H9 (cell line): ENCODE data around the gene FAAH. TPM values are rescaled to one million over a fixed set of nuclear protein-coding genes. Genes with fewer than 3 reads are reported as not detected.

ENCODE experiments used
- DNase-seq: peaks from one replicate; pipeline ENCODE4 v3.0.0-alpha.2; 2017
- H2AFZ ChIP-seq: one replicate; pipeline ENCODE4 v1.6.1; 2013; ENCODE audit warnings: mild to moderate bottlenecking, low read length, control low read depth, moderate library complexity
- H2AK5ac ChIP-seq: 2 replicates; pipeline ENCODE4 v1.6.1; 2013; ENCODE audit warnings: low read length, control low read depth, mixed read lengths; ENCODE audit not compliant: insufficient read length
- H2BK120ac ChIP-seq: one replicate; pipeline ENCODE4 v1.6.1; 2013; ENCODE audit warnings: low read depth, mild to moderate bottlenecking, low read length, control low read depth, inconsistent platforms; ENCODE audit not compliant: poor library complexity, severe bottlenecking
- H2BK12ac ChIP-seq: 2 replicates; pipeline ENCODE4 v1.6.1; 2013; ENCODE audit warnings: low read length, control low read depth, mixed read lengths, low read depth; ENCODE audit not compliant: insufficient read length
- H2BK15ac ChIP-seq: 2 replicates; pipeline ENCODE4 v1.6.1; 2013; ENCODE audit warnings: low read depth, low read length, control low read depth
- H2BK20ac ChIP-seq: one replicate; pipeline ENCODE4 v1.6.1; 2013; ENCODE audit warnings: low read depth, mild to moderate bottlenecking, low read length, control low read depth, inconsistent platforms; ENCODE audit not compliant: poor library complexity, severe bottlenecking
- H2BK5ac ChIP-seq: 2 replicates; pipeline ENCODE4 v1.6.1; 2013; ENCODE audit warnings: low read length, control low read depth, mixed read lengths; ENCODE audit not compliant: insufficient read length
- H3K14ac ChIP-seq: 2 replicates; pipeline ENCODE4 v1.6.1; 2013; ENCODE audit warnings: low read length, control low read depth; ENCODE audit not compliant: insufficient read depth
- H3K18ac ChIP-seq: 2 replicates; pipeline ENCODE4 v1.6.1; 2013; ENCODE audit warnings: low read depth, mild to moderate bottlenecking, mixed read lengths, low read length, control low read depth; ENCODE audit not compliant: insufficient read length
- H3K23ac ChIP-seq: 2 replicates; pipeline ENCODE4 v1.6.1; 2013; ENCODE audit warnings: low read length, control low read depth, mixed read lengths, low read depth; ENCODE audit not compliant: insufficient read length
- H3K23me2 ChIP-seq: 2 replicates; pipeline ENCODE4 v1.6.1; 2013; ENCODE audit warnings: low read depth, mild to moderate bottlenecking, mixed read lengths, low read length, control low read depth; ENCODE audit not compliant: insufficient read length, poor library complexity, severe bottlenecking
- H3K27ac ChIP-seq: 2 replicates; pipeline ENCODE4 v1.5.1; 2013; ENCODE audit warnings: low read length, control low read depth, mixed read lengths, low read depth; ENCODE audit not compliant: insufficient read length
- H3K27me3 ChIP-seq: 2 replicates; pipeline ENCODE4 v1.6.1; 2013; ENCODE audit warnings: low read length, control low read depth, inconsistent platforms; ENCODE audit not compliant: insufficient read depth
- H3K4ac ChIP-seq: 2 replicates; pipeline ENCODE4 v1.6.1; 2013; ENCODE audit warnings: low read depth, mild to moderate bottlenecking, control low read depth, inconsistent platforms, low read length, moderate library complexity
- H3K4me1 ChIP-seq: 2 replicates; pipeline ENCODE4 v1.6.1; 2013; ENCODE audit warnings: low read length, control low read depth, inconsistent platforms; ENCODE audit not compliant: insufficient read depth
- H3K4me2 ChIP-seq: 2 replicates; pipeline ENCODE4 v1.6.1; 2013; ENCODE audit warnings: low read length, control low read depth, mixed read lengths; ENCODE audit not compliant: insufficient read length, insufficient read depth
- H3K56ac ChIP-seq: 2 replicates; pipeline ENCODE4 v1.6.1; 2013; ENCODE audit warnings: low read depth, mild to moderate bottlenecking, mixed read lengths, low read length, control low read depth; ENCODE audit not compliant: insufficient read length
- H3K79me1 ChIP-seq: 2 replicates; pipeline ENCODE4 v1.6.1; 2013; ENCODE audit warnings: low read depth, mild to moderate bottlenecking, moderate library complexity, low read length, control low read depth, inconsistent platforms; ENCODE audit not compliant: insufficient read depth, poor library complexity, severe bottlenecking
- H3K79me2 ChIP-seq: 2 replicates; pipeline ENCODE4 v1.6.1; 2013; ENCODE audit warnings: low read length, control low read depth, inconsistent platforms; ENCODE audit not compliant: insufficient read depth
- H3K9ac ChIP-seq: 2 replicates; pipeline ENCODE4 v1.6.1; 2013; ENCODE audit warnings: low read length, control low read depth, mixed read lengths; ENCODE audit not compliant: insufficient read length; ENCODE audit errors: extremely low read depth
- H3K9me3 ChIP-seq: one replicate; pipeline ENCODE4 v1.6.1; 2013; ENCODE audit warnings: low read depth, low read length, inconsistent platforms; ENCODE audit not compliant: control insufficient read depth
- H3T11ph ChIP-seq: one replicate; pipeline ENCODE4 v1.6.1; 2013; ENCODE audit warnings: mild to moderate bottlenecking, low read length, control low read depth, inconsistent platforms
- H4K20me1 ChIP-seq: one replicate; pipeline ENCODE4 v1.6.1; 2013; ENCODE audit not compliant: control insufficient read depth, insufficient read length, insufficient read depth
- H4K5ac ChIP-seq: 2 replicates; pipeline ENCODE4 v1.6.1; 2013; ENCODE audit warnings: low read depth, mild to moderate bottlenecking, mixed read lengths, low read length, control low read depth; ENCODE audit not compliant: insufficient read length
- H4K8ac ChIP-seq: replicated peaks from 2 replicates; pipeline ENCODE4 v1.6.1; 2013; ENCODE audit warnings: low read length, control low read depth, mixed read lengths, low read depth; ENCODE audit not compliant: insufficient read length
- H4K91ac ChIP-seq: 2 replicates; pipeline ENCODE4 v1.6.1; 2013; ENCODE audit warnings: low read depth, mild to moderate bottlenecking, moderate library complexity, mixed read lengths, low read length, control low read depth; ENCODE audit not compliant: insufficient read length
- H3K27ac Mint-ChIP-seq, 3 experiments: 2 replicates in 2 of 3; 3 replicates in 1 of 3; pipeline ENCODE4 v1.8.0; 2020 to 2021; ENCODE audit warnings: mixed read lengths in 3 of 3, mild to moderate bottlenecking in 1 of 3, moderate library complexity in 1 of 3
- H3K27me3 Mint-ChIP-seq: 2 replicates; pipeline ENCODE4 v1.8.0; 2021; ENCODE audit warnings: low read depth, mild to moderate bottlenecking, moderate library complexity, mixed read lengths
- H3K36me3 Mint-ChIP-seq, 3 experiments: 2 replicates in 2 of 3; 3 replicates in 1 of 3; pipeline ENCODE4 v1.8.0; 2020 to 2021; ENCODE audit warnings: low read depth in 3 of 3, mixed read lengths in 3 of 3; ENCODE audit not compliant: insufficient read depth in 1 of 3
- H3K4me1 Mint-ChIP-seq, 2 experiments: 2 replicates each; pipeline ENCODE4 v1.8.0; 2020; ENCODE audit warnings: mixed read lengths in 2 of 2
- H3K4me3 Mint-ChIP-seq, 2 experiments: 2 replicates in 1 of 2; 3 replicates in 1 of 2; pipeline ENCODE4 v1.8.0; 2020 to 2021; ENCODE audit warnings: mild to moderate bottlenecking in 2 of 2, mixed read lengths in 2 of 2, moderate library complexity in 1 of 2
- H3K9me3 Mint-ChIP-seq, 2 experiments: 2 replicates in 1 of 2; 3 replicates in 1 of 2; pipeline ENCODE4 v1.8.0; 2020; ENCODE audit warnings: mild to moderate bottlenecking in 2 of 2, mixed read lengths in 2 of 2, moderate library complexity in 1 of 2
- WGBS: extraction: QIAGEN DNeasy Blood & Tissue Kit; methylation state at CpG from one replicate; pipeline ENCODE4 v1.1.7; 2013; ENCODE audit warnings: missing lambda C conversion rate, low lambda C conversion rate, mixed read lengths; ENCODE audit not compliant: insufficient read length; ENCODE audit errors: extremely low coverage; 5-methylcytosine and 5-hydroxymethylcytosine counted together
- total RNA-seq: library from RNA; stranded (reverse); gene quantifications from 2 replicates; pipeline ENCODE4 v1.2.1, GENCODE V29; 2021
- TF ChIP-seq, protein P1 (sequence below): fragments of 200-600 bp; sonication (generic); conservative IDR thresholded peaks from 3 replicates; pipeline ENCODE4 v1.8.0; 2021; ENCODE audit warnings: antibody characterized with exemption, mild to moderate bottlenecking

The FAAH gene
- total RNA-seq, 1 experiment from 2014 or later, result 18.9 TPM

DNA sequence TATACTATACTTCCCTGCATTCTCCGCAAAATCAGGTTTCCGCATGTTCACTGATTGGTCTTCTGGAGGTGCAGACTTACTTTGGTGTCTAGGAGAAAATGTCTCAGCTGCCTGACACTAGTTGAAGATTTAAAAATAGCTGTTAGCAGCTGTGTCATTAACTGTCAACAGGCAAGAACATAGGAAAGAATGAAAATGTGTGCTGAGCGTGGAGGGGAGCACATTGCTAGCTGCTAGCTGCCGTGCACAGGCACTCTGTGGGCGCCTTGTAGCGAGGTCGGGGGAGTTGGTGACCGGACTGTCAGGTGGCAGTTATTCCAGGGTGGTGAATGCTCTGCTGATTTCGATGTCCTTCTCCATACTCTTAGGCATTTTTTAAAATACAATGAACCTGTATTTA lies 5.2 kb downstream of the FAAH start:
- Histone ChIP-seq H3K9ac (no peak overlapping the region), H2BK20ac (no peak overlapping the region)
- whole genome bisulfite sequencing, result no CpG with 5 or more reads among the region's 9 CpGs

More for the DNA sequence above, 5.2 kb downstream of the FAAH start:
- Histone ChIP-seq H3K4me1 (peaks cover 8% of the 10 kb centered on the region), H3K79me1 (no peaks in the 10 kb centered on the region), H3K23ac (no peak overlapping the region), H4K5ac (no peak overlapping the region), H3K18ac (no peak overlapping the region), H4K8ac (no peak overlapping the region), H2BK12ac (no peak overlapping the region), H2BK15ac (no peak overlapping the region), H2BK120ac (no peak overlapping the region), H2BK5ac (no peak overlapping the region), H4K91ac (no peak overlapping the region), H3K56ac (no peak overlapping the region), H2AK5ac (no peak overlapping the region), H3K27ac (no peak overlapping the region), H3K27me3 (peaks cover 4% of the 10 kb centered on the region; the same call in 1 of the 2 replicates), H3K9me3 (no peaks in the 10 kb centered on the region), H3T11ph (no peak overlapping the region), H3K14ac (no peak overlapping the region), H4K20me1 (no peaks in the 10 kb centered on the region), H2AFZ (no peak overlapping the region), H3K79me2 (no peaks in the 10 kb centered on the region; the same call in 1 of the 2 replicates), H3K4me2 (no peak overlapping the region), H3K4ac (no peak overlapping the region), H3K23me2 (peaks cover 3% of the 10 kb centered on the region)
- no peak for DNase-seq
- TF ChIP-seq, protein P1, sequence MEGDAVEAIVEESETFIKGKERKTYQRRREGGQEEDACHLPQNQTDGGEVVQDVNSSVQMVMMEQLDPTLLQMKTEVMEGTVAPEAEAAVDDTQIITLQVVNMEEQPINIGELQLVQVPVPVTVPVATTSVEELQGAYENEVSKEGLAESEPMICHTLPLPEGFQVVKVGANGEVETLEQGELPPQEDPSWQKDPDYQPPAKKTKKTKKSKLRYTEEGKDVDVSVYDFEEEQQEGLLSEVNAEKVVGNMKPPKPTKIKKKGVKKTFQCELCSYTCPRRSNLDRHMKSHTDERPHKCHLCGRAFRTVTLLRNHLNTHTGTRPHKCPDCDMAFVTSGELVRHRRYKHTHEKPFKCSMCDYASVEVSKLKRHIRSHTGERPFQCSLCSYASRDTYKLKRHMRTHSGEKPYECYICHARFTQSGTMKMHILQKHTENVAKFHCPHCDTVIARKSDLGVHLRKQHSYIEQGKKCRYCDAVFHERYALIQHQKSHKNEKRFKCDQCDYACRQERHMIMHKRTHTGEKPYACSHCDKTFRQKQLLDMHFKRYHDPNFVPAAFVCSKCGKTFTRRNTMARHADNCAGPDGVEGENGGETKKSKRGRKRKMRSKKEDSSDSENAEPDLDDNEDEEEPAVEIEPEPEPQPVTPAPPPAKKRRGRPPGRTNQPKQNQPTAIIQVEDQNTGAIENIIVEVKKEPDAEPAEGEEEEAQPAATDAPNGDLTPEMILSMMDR, result no peak
- Mint-ChIP-seq H3K4me1 (peaks cover 42 to 53% of the 10 kb centered on the region in 2 experiments), H3K27me3 (peaks cover 29% of the 10 kb centered on the region), H3K36me3 (peaks cover 0 to 4% (median 3%) of the 10 kb centered on the region in 3 experiments; a peak in 2 of 7 replicates), H3K4me3 (no peak overlapping the region), H3K9me3 (no peaks in the 10 kb centered on the region), H3K27ac (no peak overlapping the region)
